ENCODE data around the gene ABCA3.

Gene ABCA3

GRCh38 chr16:2350500-2350899 lies 10.0 kb upstream of the ABCA3 start:
- DNase-seq (ENCODE audit: low spot score), result no peak

DNA sequence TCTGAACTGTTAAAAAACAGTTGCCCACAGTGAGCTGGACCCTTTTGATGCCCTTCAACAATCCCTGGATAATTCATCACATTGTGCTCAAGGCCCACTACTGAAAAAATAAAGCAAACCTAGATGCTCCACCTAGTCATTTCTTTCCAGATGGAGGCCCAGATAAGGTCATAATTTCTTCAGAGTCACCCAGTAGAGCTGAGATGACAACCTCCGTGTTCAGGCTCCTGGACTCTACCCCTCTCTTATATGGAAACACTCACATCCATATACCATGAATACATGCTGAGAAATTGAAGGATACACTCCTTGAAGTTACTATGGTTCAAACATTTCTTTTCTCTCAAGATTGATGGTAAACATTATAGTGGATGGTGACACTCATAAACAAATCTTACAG lies 2.7 kb upstream of the ABCA3 start:
- DNase-seq (ENCODE audit: low spot score), result no peak

DNA sequence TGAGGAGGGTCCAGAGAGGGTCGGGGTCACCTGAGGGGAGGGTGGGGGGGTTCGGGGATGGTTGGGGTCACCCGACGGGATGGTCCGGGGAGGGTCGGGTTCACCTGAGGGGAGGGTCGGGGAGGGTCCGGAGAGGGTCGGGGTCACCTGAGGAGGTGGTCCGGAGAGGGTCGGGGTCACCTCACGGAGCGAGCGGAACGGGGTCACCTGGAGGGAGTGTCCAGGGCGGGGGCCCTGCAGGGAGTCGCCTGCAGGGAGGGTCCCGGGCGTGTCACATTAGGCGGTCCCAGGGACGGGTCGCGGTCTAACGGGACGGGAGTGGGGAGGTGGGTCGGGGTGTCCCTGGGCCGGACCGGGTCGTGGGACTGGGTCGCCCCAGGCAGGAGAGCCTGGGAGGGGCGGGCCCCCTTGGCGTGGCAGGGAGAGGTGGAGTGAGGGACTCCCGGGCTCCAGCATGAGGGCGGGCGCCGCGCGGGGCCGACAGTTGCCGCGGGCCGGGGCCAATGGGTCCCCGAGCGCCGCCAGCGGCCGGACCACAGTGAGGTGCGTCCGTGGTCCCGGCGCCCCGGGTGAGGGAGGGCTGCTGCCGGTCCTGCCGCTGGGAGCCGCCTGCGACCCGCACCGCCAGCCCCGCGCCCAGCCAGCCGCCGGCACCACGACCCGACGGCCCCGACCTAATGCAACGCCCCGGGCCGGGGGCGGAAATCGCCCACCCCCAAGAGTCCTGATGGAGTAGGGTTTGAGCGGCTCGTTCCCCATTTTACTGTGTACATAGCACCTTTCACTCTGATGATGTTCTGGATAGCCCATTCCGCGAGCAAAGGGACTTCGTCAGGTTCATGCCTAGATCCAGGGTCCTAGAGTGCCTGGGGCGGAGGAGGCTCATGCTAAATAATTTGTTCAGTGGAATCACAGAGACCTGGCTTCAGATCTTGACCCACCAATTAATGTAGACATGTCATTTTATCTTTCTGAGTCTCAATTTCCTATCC lies 1.2 kb upstream of the ABCA3 start:
- no peak for DNase-seq (ENCODE audit: low spot score)

GRCh38 chr16:2339521-2340484 lies 725 bp downstream of the ABCA3 start:
- DNase-seq (ENCODE audit: low spot score), result peak; percentile 45

- DNase-seq (ENCODE audit: low spot score), result no peak
Observed at GRCh38 chr16:2337431-2338296, 2.9 kb downstream of the ABCA3 start.

GRCh38 chr16:2335286-2335895 lies 5.1 kb downstream of the ABCA3 start:
- no peak for DNase-seq (ENCODE audit: low spot score)

GRCh38 chr16:2333772-2334379 lies 6.7 kb downstream of the ABCA3 start:
- DNase-seq (ENCODE audit: low spot score), result no peak

- DNase-seq (ENCODE audit: low spot score), result no peak
Observed at GRCh38 chr16:2333231-2333630, 7.3 kb downstream of the ABCA3 start.

DNA sequence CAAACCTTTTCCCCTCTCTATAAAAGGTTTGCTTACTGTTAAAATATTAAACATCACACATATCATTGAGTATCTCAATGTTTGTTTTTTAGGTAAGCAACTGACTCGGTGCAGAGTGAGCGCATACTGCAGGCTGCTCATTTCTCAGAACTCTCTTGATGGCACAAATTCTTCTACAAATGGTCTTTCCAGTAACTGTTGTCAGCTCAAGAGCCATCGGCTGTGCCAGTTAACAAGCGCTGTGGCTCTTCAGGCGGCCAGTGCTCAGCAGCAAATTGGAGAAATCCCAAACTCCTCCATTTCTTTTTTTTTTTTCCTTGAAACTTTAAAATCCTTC lies 8.6 kb downstream of the ABCA3 start:
- no peak for DNase-seq (ENCODE audit: low spot score)

DNA sequence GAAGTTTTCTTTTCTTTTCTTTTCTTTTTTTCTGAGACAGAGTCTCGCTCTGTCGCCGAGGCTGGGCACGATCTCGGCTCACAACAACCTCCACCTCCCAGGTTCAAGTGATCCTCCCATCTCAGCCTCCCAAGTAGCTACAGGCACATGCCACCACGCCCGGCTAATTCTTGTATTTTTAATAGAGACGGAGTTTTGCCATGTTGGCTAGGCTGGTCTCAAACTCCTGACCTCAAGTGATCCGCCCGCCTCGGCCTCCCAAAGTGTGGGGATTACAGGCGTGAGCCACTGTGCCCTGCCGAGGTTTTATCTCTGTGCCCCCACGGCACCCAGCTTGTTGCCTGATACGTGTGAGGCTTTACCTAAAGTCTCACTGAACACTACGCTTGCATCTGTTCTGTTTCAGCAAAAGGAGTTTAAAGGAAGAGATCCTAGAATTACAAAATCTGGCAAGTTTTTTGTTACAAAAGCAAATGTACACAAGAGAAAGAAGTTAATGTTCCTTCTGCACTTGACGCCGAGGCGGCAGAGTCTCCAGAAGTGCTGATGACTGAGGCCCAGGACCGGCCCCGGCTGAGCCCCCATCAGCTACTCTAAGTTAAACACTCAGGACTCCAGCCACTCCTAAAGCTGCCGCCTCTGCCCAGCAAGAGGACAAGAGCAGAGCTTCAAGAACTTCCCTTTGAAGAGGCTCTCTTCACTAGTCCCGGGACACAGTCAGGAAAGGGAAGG lies 9.2 kb downstream of the ABCA3 start:
- no peak for DNase-seq (ENCODE audit: low spot score)

DNA sequence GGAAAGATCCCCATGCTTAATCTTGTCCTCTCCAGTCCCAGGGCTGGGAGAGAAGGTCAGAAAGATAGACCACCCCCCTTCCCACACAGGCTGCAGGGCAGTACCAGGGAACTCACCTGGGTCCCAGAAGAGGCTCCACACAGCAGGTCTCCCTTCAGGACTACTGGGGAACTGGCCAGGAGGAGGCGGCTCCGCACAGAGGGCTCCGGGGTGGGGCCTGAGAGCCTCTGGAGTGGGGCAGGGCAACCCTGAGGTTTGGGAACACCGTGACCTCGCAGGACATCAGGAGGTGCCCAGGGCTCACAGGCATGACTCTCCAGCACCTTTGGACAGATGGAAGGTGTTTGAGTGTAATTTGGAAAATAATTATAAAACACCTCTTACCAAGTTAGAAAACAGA lies 11.0 kb downstream of the ABCA3 start:
- no peak for DNase-seq (ENCODE audit: low spot score)

DNA sequence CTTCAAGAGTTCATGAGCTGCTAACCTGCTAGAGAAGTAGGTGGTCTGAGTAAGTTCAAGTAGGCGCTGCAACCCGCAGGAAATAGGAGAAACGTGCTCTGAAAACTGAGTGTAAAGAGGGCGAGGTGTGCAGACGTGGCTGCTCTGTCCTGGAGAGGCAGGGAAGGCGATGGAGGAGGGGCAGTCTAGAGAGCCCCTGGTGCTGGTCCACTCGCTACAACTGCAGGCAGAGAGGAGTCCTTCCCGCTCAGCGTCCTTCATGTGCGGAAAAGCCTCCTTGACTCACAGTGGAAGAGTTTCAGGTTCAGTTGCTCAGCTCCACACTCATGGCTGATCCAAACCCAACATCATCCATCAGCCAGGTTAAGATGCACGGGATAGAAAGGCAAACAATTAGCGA lies 12.1 kb downstream of the ABCA3 start:
- DNase-seq (ENCODE audit: low spot score), result no peak

DNA sequence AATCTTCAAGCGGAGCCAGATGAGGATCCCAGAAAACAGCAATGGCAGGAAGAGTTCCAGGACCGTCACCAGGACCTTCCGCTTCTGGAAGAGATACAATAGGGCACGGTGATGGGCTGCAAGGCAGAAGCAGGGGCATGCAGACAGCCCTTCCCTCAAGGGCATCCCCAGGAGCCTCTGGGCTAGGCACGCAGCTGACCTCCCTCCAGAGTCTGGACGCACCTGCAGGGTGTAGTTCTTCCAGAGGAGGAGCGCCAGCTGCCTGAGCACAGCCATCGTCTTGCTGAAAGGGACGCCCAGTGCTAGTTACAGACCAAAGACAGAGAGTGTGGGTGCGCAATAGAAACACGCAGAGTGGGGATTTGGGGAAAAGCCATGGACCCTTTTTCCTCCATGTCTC lies 14.3 kb downstream of the ABCA3 start:
- DNase-seq (ENCODE audit: low spot score), result no peak

GRCh38 chr16:2325791-2326190 lies 14.7 kb downstream of the ABCA3 start:
- no peak for DNase-seq (ENCODE audit: low spot score)

GRCh38 chr16:2325181-2325580 lies 15.3 kb downstream of the ABCA3 start:
- DNase-seq (ENCODE audit: low spot score), result no peak

DNA sequence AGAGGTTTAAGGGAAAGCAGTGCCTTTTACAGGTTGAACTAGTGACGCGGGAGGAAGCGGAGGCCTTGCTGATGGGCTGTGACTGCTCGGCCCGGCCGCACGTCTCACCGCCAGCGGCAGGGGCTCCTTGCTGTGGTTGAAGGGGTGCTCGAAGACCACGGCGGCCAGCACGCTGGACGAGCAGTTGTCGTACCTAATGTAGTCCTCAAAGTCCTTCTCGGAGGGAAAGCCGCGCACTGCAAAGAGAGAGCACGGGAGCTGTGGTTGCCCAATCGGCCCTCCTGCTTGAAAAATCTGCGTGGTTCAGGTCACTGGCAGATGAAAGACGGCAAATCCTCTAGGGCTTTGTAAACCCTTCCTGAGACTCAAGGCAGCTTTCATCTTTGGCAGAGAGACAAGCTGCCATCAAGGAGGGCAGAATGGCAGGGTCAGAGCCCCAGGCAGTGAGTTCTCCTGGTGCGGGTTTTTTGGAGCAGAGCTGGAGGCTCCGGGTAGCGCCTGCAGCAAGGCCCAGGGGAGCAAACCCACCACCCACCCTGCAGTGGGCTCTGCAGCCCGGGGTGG lies 16.1 kb downstream of the ABCA3 start:
- DNase-seq (ENCODE audit: low spot score), result no peak

- no peak for DNase-seq (ENCODE audit: low spot score)
Observed at GRCh38 chr16:2323701-2324100, 16.8 kb downstream of the ABCA3 start.

DNA sequence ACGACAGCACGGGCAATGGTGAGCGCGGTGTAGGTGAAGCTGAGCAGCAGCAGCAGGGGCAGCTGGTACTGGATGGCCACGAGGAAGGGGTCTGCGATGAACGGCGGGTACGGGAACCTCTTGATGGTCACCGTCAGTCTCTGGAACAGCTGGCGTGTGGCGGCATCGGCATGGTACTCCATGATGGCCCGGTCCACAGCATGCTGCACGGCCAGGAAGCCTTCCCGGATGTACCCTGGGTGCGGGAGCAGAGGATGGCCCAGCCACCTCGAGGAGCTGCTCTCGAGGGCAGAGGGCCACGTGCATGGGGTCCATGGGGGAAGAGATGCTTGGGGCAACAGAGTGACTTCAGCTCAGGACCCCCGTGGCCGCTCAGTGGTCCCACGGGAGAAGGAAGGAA lies 20.9 kb downstream of the ABCA3 start:
- no peak for DNase-seq (ENCODE audit: low spot score)

- DNase-seq (ENCODE audit: low spot score), result no peak
Observed at GRCh38 chr16:2317231-2318020, 23.1 kb downstream of the ABCA3 start.

Measured in hematopoietic multipotent progenitor cell treated with erythropoietin and hydrocortisone succinate and interleukin-3 and kit ligand, for 15 days (in vitro differentiated cells).